Measurements from ENCODE around the gene MRPL24. TPM values are rescaled to one million over a fixed set of nuclear protein-coding genes. Genes with fewer than 3 reads are reported as not detected.
A peak's percentile ranks its signal among the peaks of the same experiment; 100 is the strongest.

The MRPL24 gene
- total RNA-seq, 1 donor from 2014 or later: 46.5 TPM

DNA sequence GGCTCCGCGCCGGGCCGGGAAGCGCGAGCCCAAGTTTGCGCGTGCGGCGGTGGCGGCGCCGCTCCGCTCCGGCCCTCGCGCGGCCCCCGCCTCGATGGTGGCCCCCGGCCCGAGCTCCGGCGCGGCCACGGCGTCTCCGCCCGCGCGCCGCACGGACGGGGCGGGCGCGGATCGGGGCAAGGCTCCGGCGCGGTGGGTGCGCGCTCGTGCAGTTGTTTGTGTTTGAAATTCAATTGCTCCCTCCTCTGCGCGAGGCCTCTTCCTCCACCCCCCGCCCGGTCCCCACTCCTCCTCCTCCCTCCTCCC lies 10.5 kb upstream of the MRPL24 start, which contains the start of gene HDGF:
HDGF (minus strand) TSS at position 225 of the 306 bp plus-strand sequence. CDS start 246 bp downstream, outside the sequence.
- H3K4me3 ChIP-seq (ENCODE audit: insufficient read depth, low read depth, low read length): peak within 1 kb of the TSS; percentile 86
- H3K79me2 ChIP-seq (ENCODE audit: insufficient read depth, low read length): peaks cover 60% of the 10 kb centered on the region
- peak within 1 kb of the TSS; percentile 96 for H3K27ac Mint-ChIP-seq (ENCODE audit: unreplicated experiment)
- H3K4me3 Mint-ChIP-seq (ENCODE audit: unreplicated experiment): peak within 1 kb of the TSS; percentile 97
- H3K4me2 ChIP-seq (ENCODE audit: low read length): peak within 1 kb of the TSS; percentile 99
- peak within 1 kb of the TSS; percentile 91 for H3K9ac ChIP-seq (ENCODE audit: low read length)
- peaks cover 29% of the 10 kb centered on the region for H3K4me1 Mint-ChIP-seq (ENCODE audit: low read depth, unreplicated experiment)
- peak within 1 kb of the TSS; percentile 70 for H2AFZ ChIP-seq (ENCODE audit: low read depth, low read length)
- H3K27me3 Mint-ChIP-seq (ENCODE audit: low read depth, unreplicated experiment): no peaks in the 10 kb centered on the region
- DNase-seq (ENCODE audit: low read depth): no peak
- H3K36me3 ChIP-seq (ENCODE audit: insufficient read depth, low read length): no peaks in the 10 kb centered on the region
- peaks cover 2% of the 10 kb centered on the region for H3K36me3 Mint-ChIP-seq (ENCODE audit: low read depth, unreplicated experiment)
- peak within 1 kb of the TSS; percentile 100 for H3K27ac ChIP-seq (ENCODE audit: low read depth, low read length)
- no peaks in the 10 kb centered on the region for H3K9me3 ChIP-seq (ENCODE audit: insufficient read depth, low read depth, low read length)
- no peak for FAIRE-seq
- H4K20me1 ChIP-seq (ENCODE audit: insufficient read depth, low read length): no peaks in the 10 kb centered on the region
- no peak for TF ChIP-seq EZH2 (IDR thresholded peaks at IDR 0.05; ENCODE audit: insufficient read depth, low read length)
- TF ChIP-seq, protein P1, sequence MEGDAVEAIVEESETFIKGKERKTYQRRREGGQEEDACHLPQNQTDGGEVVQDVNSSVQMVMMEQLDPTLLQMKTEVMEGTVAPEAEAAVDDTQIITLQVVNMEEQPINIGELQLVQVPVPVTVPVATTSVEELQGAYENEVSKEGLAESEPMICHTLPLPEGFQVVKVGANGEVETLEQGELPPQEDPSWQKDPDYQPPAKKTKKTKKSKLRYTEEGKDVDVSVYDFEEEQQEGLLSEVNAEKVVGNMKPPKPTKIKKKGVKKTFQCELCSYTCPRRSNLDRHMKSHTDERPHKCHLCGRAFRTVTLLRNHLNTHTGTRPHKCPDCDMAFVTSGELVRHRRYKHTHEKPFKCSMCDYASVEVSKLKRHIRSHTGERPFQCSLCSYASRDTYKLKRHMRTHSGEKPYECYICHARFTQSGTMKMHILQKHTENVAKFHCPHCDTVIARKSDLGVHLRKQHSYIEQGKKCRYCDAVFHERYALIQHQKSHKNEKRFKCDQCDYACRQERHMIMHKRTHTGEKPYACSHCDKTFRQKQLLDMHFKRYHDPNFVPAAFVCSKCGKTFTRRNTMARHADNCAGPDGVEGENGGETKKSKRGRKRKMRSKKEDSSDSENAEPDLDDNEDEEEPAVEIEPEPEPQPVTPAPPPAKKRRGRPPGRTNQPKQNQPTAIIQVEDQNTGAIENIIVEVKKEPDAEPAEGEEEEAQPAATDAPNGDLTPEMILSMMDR (IDR thresholded peaks at IDR 0.05; ENCODE audit: insufficient read depth, low read depth, low read length): no peak
- H3K27me3 ChIP-seq (ENCODE audit: insufficient read depth, low read length): no peaks in the 10 kb centered on the region
- H3K4me1 ChIP-seq (ENCODE audit: insufficient read depth, low read length): peaks cover 46% of the 10 kb centered on the region
- H3K9me3 Mint-ChIP-seq (ENCODE audit: unreplicated experiment): no peaks in the 10 kb centered on the region

DNA sequence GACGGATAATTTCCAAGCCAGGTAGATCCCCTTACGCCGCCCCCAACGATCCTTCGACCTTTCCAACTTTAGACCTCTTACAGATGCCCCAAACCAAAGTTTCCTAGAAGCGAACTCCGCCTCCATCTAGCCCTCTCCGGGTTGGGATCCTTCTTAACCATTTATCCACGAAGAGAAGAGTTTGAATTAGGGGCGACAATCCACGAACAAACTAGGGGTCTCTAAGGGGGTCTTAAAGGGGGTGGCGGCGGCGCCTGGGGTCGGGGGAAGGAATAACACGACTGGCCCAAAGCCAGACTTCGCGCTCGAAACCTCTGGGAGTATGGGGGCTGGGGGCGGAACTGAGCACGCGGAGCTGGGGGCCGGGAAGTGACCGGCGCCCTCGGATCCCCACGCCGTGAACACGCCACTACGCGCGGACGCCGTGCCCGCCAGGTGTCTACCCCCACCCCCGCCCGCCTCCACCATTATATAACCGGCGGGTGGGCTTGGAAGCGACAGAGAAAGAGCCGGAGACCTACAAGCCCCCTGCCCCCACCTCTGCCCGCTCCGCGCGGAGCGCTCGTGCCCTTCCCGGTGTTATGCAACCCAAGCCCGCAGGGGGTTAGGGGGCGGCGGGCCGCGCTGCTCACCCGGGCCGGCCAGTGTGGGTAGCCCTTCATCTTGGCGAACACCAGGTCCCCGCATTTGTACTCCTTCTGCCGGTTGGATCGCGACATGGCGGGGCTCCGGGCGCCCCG lies 10.0 kb upstream of the MRPL24 start:
- TF ChIP-seq, protein P1 (IDR thresholded peaks at IDR 0.05; ENCODE audit: insufficient read depth, low read depth, low read length): no peak
- TF ChIP-seq EZH2 (IDR thresholded peaks at IDR 0.05; ENCODE audit: insufficient read depth, low read length): no peak
- Mint-ChIP-seq H3K36me3 (ENCODE audit: low read depth, unreplicated experiment) (peaks cover 2% of the 10 kb centered on the region), H3K9me3 (ENCODE audit: unreplicated experiment) (no peaks in the 10 kb centered on the region), H3K4me3 (ENCODE audit: unreplicated experiment) (peak overlapping the region; percentile 97), H3K4me1 (ENCODE audit: low read depth, unreplicated experiment) (peaks cover 34% of the 10 kb centered on the region), H3K27me3 (ENCODE audit: low read depth, unreplicated experiment) (no peaks in the 10 kb centered on the region), H3K27ac (ENCODE audit: unreplicated experiment) (peak overlapping the region; percentile 91)
- DNase-seq (ENCODE audit: low read depth) (no peak), FAIRE-seq (no peak)
- Histone ChIP-seq H3K4me2 (ENCODE audit: low read length) (peak overlapping the region; percentile 99), H3K79me2 (ENCODE audit: insufficient read depth, low read length) (peaks cover 65% of the 10 kb centered on the region), H2AFZ (ENCODE audit: low read depth, low read length) (no peak overlapping the region), H3K9me3 (ENCODE audit: insufficient read depth, low read depth, low read length) (no peaks in the 10 kb centered on the region), H3K9ac (ENCODE audit: low read length) (peak overlapping the region; percentile 91), H4K20me1 (ENCODE audit: insufficient read depth, low read length) (no peaks in the 10 kb centered on the region), H3K27me3 (ENCODE audit: insufficient read depth, low read length) (no peaks in the 10 kb centered on the region), H3K4me1 (ENCODE audit: insufficient read depth, low read length) (peaks cover 51% of the 10 kb centered on the region), H3K4me3 (ENCODE audit: insufficient read depth, low read depth, low read length) (peak overlapping the region; percentile 86), H3K27ac (ENCODE audit: low read depth, low read length) (peak overlapping the region; percentile 100), H3K36me3 (ENCODE audit: insufficient read depth, low read length) (no peaks in the 10 kb centered on the region)

DNA sequence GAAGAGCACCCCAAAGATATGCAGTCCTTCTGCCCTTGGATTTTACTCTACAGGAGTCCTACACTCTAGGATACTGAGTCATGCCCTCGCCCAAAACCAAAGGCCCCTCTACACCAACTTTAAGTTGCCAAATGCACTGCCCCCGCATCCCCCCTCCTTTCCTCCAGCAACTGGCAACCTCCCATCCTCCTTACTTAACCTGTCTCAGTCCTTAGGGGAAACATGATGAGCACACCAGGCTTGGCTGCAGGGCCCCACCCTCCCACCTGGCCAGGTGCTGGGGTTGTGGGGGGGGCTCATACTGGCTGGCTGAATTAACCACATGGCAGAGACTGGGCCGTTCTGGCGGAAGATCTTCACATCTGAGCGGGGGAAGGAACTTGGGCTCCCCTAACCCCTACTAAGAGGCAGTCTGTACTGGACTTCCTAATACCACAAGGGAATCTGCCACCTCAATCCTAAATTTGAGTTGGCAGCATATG lies 9.3 kb upstream of the MRPL24 start:
- Histone ChIP-seq H3K4me2 (ENCODE audit: low read length) (peak overlapping the region; percentile 99), H4K20me1 (ENCODE audit: insufficient read depth, low read length) (no peaks in the 10 kb centered on the region), H3K4me3 (ENCODE audit: insufficient read depth, low read depth, low read length) (peak overlapping the region; percentile 86), H3K4me1 (ENCODE audit: insufficient read depth, low read length) (peaks cover 56% of the 10 kb centered on the region), H3K27ac (ENCODE audit: low read depth, low read length) (peak overlapping the region; percentile 100), H3K27me3 (ENCODE audit: insufficient read depth, low read length) (no peaks in the 10 kb centered on the region), H3K9me3 (ENCODE audit: insufficient read depth, low read depth, low read length) (no peaks in the 10 kb centered on the region), H2AFZ (ENCODE audit: low read depth, low read length) (no peak overlapping the region), H3K79me2 (ENCODE audit: insufficient read depth, low read length) (peaks cover 71% of the 10 kb centered on the region), H3K9ac (ENCODE audit: low read length) (peak overlapping the region; percentile 91), H3K36me3 (ENCODE audit: insufficient read depth, low read length) (no peaks in the 10 kb centered on the region)
- Mint-ChIP-seq H3K27me3 (ENCODE audit: low read depth, unreplicated experiment) (no peaks in the 10 kb centered on the region), H3K9me3 (ENCODE audit: unreplicated experiment) (no peaks in the 10 kb centered on the region), H3K27ac (ENCODE audit: unreplicated experiment) (peak overlapping the region; percentile 91), H3K4me3 (ENCODE audit: unreplicated experiment) (peak overlapping the region; percentile 97), H3K36me3 (ENCODE audit: low read depth, unreplicated experiment) (peaks cover 2% of the 10 kb centered on the region), H3K4me1 (ENCODE audit: low read depth, unreplicated experiment) (peaks cover 41% of the 10 kb centered on the region)
- FAIRE-seq: no peak
- DNase-seq (ENCODE audit: low read depth): no peak
- TF ChIP-seq EZH2 (IDR thresholded peaks at IDR 0.05; ENCODE audit: insufficient read depth, low read length): no peak
- TF ChIP-seq, protein P1 (IDR thresholded peaks at IDR 0.05; ENCODE audit: insufficient read depth, low read depth, low read length): no peak
